Pancreas (tissue), 10 donors: ENCODE data around the gene GPC5. TPM values are rescaled to one million over a fixed set of nuclear protein-coding genes. Genes with fewer than 3 reads are reported as not detected.
A peak's percentile ranks its signal among the peaks of the same experiment; 100 is the strongest.

Source experiments
- ATAC-seq, 4 donors: fragments of 200-7000 bp; cut with Tn5 transposase; one replicate each; pipeline versions ENCODE4 v1.8.0 to v1.9.1; 2020; ENCODE audit warnings: mild to moderate bottlenecking in 4 of 4, moderate library complexity in 4 of 4
- DNase-seq, 6 donors: peaks; one replicate each; pipeline ENCODE4 v3.0.0-alpha.2; 2020
- FAIRE-seq: peaks from 2 replicates; lab custom pipeline; 2012; peaks lifted over from hg19 to GRCh38; lab: Jason Lieb, UNC
- H3K27ac ChIP-seq, 4 donors: fragments of 200-600 bp; sonication (generic); 1 replicate in 3 of 4; 2 replicates in 1 of 4; pipeline versions ENCODE4 v1.5.0 to v1.8.0; 2020
- H3K27me3 ChIP-seq, 4 donors: fragments of 200-600 bp; one replicate each; pipeline ENCODE4 v1.8.0; 2021
- H3K36me3 ChIP-seq, 3 donors: fragments of 200-600 bp; sonication (generic) in 1 of 3; one replicate each; pipeline versions ENCODE4 v1.5.0 to v1.8.0; 2020 to 2021
- H3K4me1 ChIP-seq, 3 donors: fragments of 200-600 bp; one replicate each; pipeline ENCODE4 v1.8.0; 2021
- H3K4me3 ChIP-seq, 4 donors: fragments of 200-600 bp; sonication (generic) in 2 of 4; one replicate each; pipeline versions ENCODE4 v1.5.0 to v1.8.0; 2020 to 2021
- H3K9me3 ChIP-seq, 4 donors: fragments of 200-600 bp; one replicate each; pipeline ENCODE4 v1.8.0; 2021
- CTCF ChIP-seq, 4 donors: fragments of 200-600 bp; sonication (generic) in 3 of 4; IDR thresholded peaks; one replicate each; pipeline versions ENCODE4 v1.5.0 to v1.8.0; 2021; ENCODE audit warnings: antibody characterized with exemption in 4 of 4
- WGBS, 2 donors: extraction: QIAGEN DNeasy Blood & Tissue Kit; methylation state at CpG; one replicate each; pipeline ENCODE4 v1.1.7; 2013; 5-methylcytosine and 5-hydroxymethylcytosine counted together
- intact Hi-C, 3 donors: fragments of 100-400 bp; cut with DNase I; formaldehyde crosslinking; loops; one replicate each; pipeline versions ENCODE4 v1.11.1 to v1.14.2; 2022
- polyA plus RNA-seq, 2 donors: library from polyadenylated mRNA; stranded (reverse); fragments of 200-250 nt; gene quantifications; one replicate each; pipeline ENCODE4 v1.2.3, GENCODE V29; 2013
- total RNA-seq, 6 donors: library from RNA; stranded (reverse); fragmentation: NEBNext Ultra II Directional in 4 of 6; extraction: Animal tissue kit (Norgen Biotek cat#: 25700) in 4 of 6; gene quantifications; one replicate each; pipeline versions ENCODE4 v1.2.1 to v1.2.4, GENCODE V29; 2021 to 2023
- donor health status: healthy with polysubstance abuse.
- donor health status: DM: no; HTN: no; CAD: no; lungs with moderate emphysema.
- donor health status: DM: no; HTN: no; CAD: no.
- donor health status: control.
- donor health status: control.
- donor health status: Bipolar disorder and iron deficiency.
- donor health status: DM: yes; HTN: yes; CAD: no.
- donor health status: DM: no; HTN: no; CAD: no.
- donor health status: DM: no; HTN: no; CAD: no.
- donor health status: DM: yes; HTN: yes; CAD: no.

Gene GPC5
- total and polyA plus RNA-seq, 8 donors: 0.12 to 0.35 (median 0.35) TPM; not detected in 5

- ATAC-seq: no peak
- no peak for TF ChIP-seq CTCF (IDR thresholded peaks at IDR 0.05)
- DNase-seq: no peak
- no peak for FAIRE-seq
- Histone ChIP-seq H3K27me3 (no peaks in the 10 kb centered on the region), H3K27ac (no peak overlapping the region), H3K36me3 (no peaks in the 10 kb centered on the region), H3K4me1 (no peaks in the 10 kb centered on the region), H3K9me3 (no peaks in the 10 kb centered on the region), H3K4me3 (no peak overlapping the region)
- intact Hi-C loops: no loop called here
- 24% methylated on average over 4 of the region's 4 CpGs for WGBS, 2 donors
These were observed 588.5 kb downstream of the GPC5 start for GRCh38 chr13:91986761-91987483.

GRCh38 chr13:91988331-91988730, 589.9 kb downstream of the GPC5 start:
- Histone ChIP-seq H3K27me3 (no peaks in the 10 kb centered on the region), H3K9me3 (no peaks in the 10 kb centered on the region), H3K4me3 (no peak overlapping the region), H3K27ac (no peak overlapping the region), H3K36me3 (no peaks in the 10 kb centered on the region), H3K4me1 (no peaks in the 10 kb centered on the region)
- intact Hi-C loops: no loop called here
- 74 to 80% methylated on average over 3 of the region's 3 CpGs for WGBS, 2 donors
- ATAC-seq (no peak), DNase-seq (no peak), FAIRE-seq (no peak)
- no peak for TF ChIP-seq CTCF (IDR thresholded peaks at IDR 0.05)

GRCh38 chr13:92012787-92013186, 614.4 kb downstream of the GPC5 start:
- no peak for TF ChIP-seq CTCF (IDR thresholded peaks at IDR 0.05)
- Histone ChIP-seq H3K36me3 (no peaks in the 10 kb centered on the region), H3K9me3 (no peaks in the 10 kb centered on the region), H3K4me3 (no peak overlapping the region), H3K27ac (no peak overlapping the region), H3K4me1 (no peaks in the 10 kb centered on the region), H3K27me3 (no peaks in the 10 kb centered on the region)
- peak in 1 of 6 donors; percentile 29 for DNase-seq
- FAIRE-seq: no peak
- intact Hi-C loops: no loop called here
- no peak for ATAC-seq
- WGBS, 2 donors: 56 to 66% methylated on average over 3 of the region's 3 CpGs

- Histone ChIP-seq H3K4me1 (no peaks in the 10 kb centered on the region), H3K4me3 (no peak overlapping the region), H3K27ac (no peak overlapping the region), H3K9me3 (no peaks in the 10 kb centered on the region), H3K27me3 (no peaks in the 10 kb centered on the region), H3K36me3 (no peaks in the 10 kb centered on the region)
- no peak for ATAC-seq
- no peak for FAIRE-seq
- TF ChIP-seq CTCF (IDR thresholded peaks at IDR 0.05): no peak
- WGBS, 2 donors: 71 to 85% methylated on average over 13 of the region's 13 CpGs
- intact Hi-C loops: no loop called here
- DNase-seq: no peak
These were observed 619.3 kb downstream of the GPC5 start for GRCh38 chr13:92017737-92018136.

GRCh38 chr13:92028695-92029094, 630.3 kb downstream of the GPC5 start:
- ATAC-seq (no peak), DNase-seq (no peak), FAIRE-seq (no peak)
- Histone ChIP-seq H3K27me3 (no peaks in the 10 kb centered on the region), H3K27ac (no peak overlapping the region), H3K4me3 (no peak overlapping the region), H3K9me3 (no peaks in the 10 kb centered on the region), H3K36me3 (no peaks in the 10 kb centered on the region), H3K4me1 (no peaks in the 10 kb centered on the region)
- intact Hi-C loops: no loop called here
- no peak for TF ChIP-seq CTCF (IDR thresholded peaks at IDR 0.05)
